ENCODE results near the gene CFB. TPM values are rescaled to one million over a fixed set of nuclear protein-coding genes. Genes with fewer than 3 reads are reported as not detected.

The CFB gene
- total and polyA plus RNA-seq, 9 of the 15 experiments (the other 6 are each of a cell fraction or from before 2014, with no cell fraction given) = 0.08 to 0.91 (median 0.22) TPM; not detected in 4

DNA sequence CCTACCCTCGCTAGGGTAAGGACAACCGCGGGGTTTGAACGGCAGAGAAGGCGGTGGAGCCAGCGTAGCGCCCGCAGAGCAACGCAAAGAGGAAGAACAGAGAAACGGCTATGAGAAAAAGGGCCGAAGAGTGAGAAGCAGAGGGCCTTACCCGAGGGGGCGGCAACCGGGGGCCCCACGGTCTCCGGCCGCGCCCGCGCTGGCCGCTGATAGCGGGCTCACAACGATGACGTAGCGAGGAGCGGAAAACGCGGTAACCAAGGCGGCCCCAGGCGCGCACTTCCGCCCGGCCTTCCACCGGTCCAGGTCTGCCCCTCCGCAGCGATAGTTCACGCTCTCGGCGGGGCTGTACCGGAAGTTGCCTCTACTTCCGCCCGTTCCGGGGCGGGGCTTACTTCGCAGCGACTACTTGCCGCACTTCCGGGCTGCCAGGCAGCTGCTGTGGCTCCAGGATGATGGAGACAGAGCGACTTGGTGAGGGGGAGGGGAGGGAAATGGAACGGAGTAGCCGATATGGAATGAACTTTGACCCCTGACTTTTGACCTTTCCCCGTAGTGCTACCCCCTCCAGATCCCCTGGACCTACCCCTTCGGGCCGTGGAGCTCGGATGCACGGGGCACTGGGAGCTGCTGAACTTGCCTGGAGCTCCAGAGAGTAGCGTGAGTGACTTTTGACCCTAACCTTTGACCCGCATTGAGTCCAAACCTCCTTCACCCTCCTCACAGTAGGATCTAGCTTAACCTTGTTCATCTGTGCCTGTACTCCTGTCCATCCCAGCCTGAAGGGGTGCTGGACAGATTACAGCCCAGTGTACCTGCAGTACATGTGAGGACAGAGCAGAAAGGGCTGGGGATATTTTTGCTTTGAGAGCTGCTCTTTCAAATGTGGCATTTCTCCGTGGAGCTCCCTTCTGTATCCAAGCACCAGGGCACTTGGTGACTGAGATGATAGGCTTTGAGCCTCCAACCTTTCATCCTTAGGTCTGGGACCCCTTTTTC is 13.1 kb downstream of the CFB start, which contains the start of the genes NELFE and SKIC2 (continued):
- TF ChIP-seq RAD21 (CRISPR knock-in tag; conservative IDR thresholded peaks at IDR 0.05 in 1 of 2, IDR thresholded peaks at IDR 0.05 in 1 of 2) (peak; percentile 24 to 28), DPF2 (IDR thresholded peaks at IDR 0.05) (peak; percentile 71), ZNF239 (CRISPR knock-in tag; IDR thresholded peaks at IDR 0.05) (peak; percentile 75), GABPA (tag; conservative IDR thresholded peaks at IDR 0.05; ENCODE audit: low read depth) (peak; percentile 99), ZNF124 (CRISPR knock-in tag; IDR thresholded peaks at IDR 0.05) (no peak), NCOA1 (IDR thresholded peaks at IDR 0.05; ENCODE audit: low read depth) (no peak; the same call in none of the 2 replicates), NR2C1 (IDR thresholded peaks at IDR 0.05) (peak; percentile 100), NR2C1 (tag; IDR thresholded peaks at IDR 0.05) (peak; percentile 100), RCOR1 (IDR thresholded peaks at IDR 0.05; ENCODE audit: borderline replicate concordance in 1 of 2, low read depth in 2 of 2, low read length in 2 of 2) (no peak; a peak in 1 of 4 replicates), RBM17 (IDR thresholded peaks at IDR 0.05; ENCODE audit: borderline replicate concordance, low read depth, low read length) (no peak), ZKSCAN8 (CRISPR knock-in tag; IDR thresholded peaks at IDR 0.05) (no peak), SNAPC5 (CRISPR knock-in tag; IDR thresholded peaks at IDR 0.05) (no peak), CHD4 (IDR thresholded peaks at IDR 0.05; ENCODE audit: insufficient read depth, insufficient replicate concordance, low read depth, low read length, poor library complexity, severe bottlenecking) (no peak), SREBF1 (IDR thresholded peaks at IDR 0.05; ENCODE audit: borderline replicate concordance, low read depth, low read length) (no peak; the same call in none of the 2 replicates), ZNF324 (CRISPR knock-in tag; IDR thresholded peaks at IDR 0.05) (peak; percentile 61; the same call in 1 of the 2 replicates), PHF8 (IDR thresholded peaks at IDR 0.05; ENCODE audit: borderline replicate concordance, low read length) (peak; percentile 91; the same call in 1 of the 2 replicates), YY1 (IDR thresholded peaks at IDR 0.05; ENCODE audit: borderline replicate concordance in 1 of 3, control insufficient read depth in 1 of 3, extremely low read depth in 1 of 3, insufficient read depth in 3 of 3, insufficient read length in 1 of 3, insufficient replicate concordance in 2 of 3, low read depth in 1 of 3, low read length in 2 of 3) (peak in 2 of 3 experiments; percentile 60 to 75), TBL1XR1 (IDR thresholded peaks at IDR 0.05; ENCODE audit: low read length in 2 of 2) (peak; percentile 78 to 92; a peak in 3 of 4 replicates), CTBP1 (IDR thresholded peaks at IDR 0.05; ENCODE audit: borderline replicate concordance) (peak; percentile 86), TSC22D4 (tag; IDR thresholded peaks at IDR 0.05) (no peak)
- TF ChIP-seq, protein P1, sequence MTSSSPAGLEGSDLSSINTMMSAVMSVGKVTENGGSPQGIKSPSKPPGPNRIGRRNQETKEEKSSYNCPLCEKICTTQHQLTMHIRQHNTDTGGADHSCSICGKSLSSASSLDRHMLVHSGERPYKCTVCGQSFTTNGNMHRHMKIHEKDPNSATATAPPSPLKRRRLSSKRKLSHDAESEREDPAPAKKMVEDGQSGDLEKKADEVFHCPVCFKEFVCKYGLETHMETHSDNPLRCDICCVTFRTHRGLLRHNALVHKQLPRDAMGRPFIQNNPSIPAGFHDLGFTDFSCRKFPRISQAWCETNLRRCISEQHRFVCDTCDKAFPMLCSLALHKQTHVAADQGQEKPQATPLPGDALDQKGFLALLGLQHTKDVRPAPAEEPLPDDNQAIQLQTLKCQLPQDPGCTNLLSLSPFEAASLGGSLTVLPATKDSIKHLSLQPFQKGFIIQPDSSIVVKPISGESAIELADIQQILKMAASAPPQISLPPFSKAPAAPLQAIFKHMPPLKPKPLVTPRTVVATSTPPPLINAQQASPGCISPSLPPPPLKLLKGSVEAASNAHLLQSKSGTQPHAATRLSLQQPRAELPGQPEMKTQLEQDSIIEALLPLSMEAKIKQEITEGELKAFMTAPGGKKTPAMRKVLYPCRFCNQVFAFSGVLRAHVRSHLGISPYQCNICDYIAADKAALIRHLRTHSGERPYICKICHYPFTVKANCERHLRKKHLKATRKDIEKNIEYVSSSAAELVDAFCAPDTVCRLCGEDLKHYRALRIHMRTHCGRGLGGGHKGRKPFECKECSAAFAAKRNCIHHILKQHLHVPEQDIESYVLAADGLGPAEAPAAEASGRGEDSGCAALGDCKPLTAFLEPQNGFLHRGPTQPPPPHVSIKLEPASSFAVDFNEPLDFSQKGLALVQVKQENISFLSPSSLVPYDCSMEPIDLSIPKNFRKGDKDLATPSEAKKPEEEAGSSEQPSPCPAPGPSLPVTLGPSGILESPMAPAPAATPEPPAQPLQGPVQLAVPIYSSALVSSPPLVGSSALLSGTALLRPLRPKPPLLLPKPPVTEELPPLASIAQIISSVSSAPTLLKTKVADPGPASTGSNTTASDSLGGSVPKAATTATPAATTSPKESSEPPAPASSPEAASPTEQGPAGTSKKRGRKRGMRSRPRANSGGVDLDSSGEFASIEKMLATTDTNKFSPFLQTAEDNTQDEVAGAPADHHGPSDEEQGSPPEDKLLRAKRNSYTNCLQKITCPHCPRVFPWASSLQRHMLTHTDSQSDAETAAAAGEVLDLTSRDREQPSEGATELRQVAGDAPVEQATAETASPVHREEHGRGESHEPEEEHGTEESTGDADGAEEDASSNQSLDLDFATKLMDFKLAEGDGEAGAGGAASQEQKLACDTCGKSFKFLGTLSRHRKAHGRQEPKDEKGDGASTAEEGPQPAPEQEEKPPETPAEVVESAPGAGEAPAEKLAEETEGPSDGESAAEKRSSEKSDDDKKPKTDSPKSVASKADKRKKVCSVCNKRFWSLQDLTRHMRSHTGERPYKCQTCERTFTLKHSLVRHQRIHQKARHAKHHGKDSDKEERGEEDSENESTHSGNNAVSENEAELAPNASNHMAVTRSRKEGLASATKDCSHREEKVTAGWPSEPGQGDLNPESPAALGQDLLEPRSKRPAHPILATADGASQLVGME (CRISPR knock-in tag; IDR thresholded peaks at IDR 0.05) = peak; percentile 99
